ENCODE data around the gene DMPK.
"Not testable (repeated sequence)": the region's sequence is repeated elsewhere in the genome, so short reads cannot be mapped to it uniquely, and the experiment has no call there.

Gene DMPK

GRCh38 chr19:45815481-45816216 lies 33.4 kb upstream of the DMPK start:
- no peak for DNase-seq (ENCODE audit: low read depth in 3 of 3)

- no peak for DNase-seq (ENCODE audit: low read depth in 3 of 3)
Observed at GRCh38 chr19:45814851-45815480, 32.7 kb upstream of the DMPK start, which contains the start of gene RSPH6A. RSPH6A (minus strand) TSS chr19:45815308; CDS start chr19:45815176, 132 bp downstream.

GRCh38 chr19:45814166-45814780 lies 32.0 kb upstream of the DMPK start:
- DNase-seq (ENCODE audit: low read depth in 3 of 3) = no peak

- DNase-seq (ENCODE audit: low read depth in 3 of 3) = no peak
Observed at GRCh38 chr19:45812297-45812696, 30.0 kb upstream of the DMPK start.

GRCh38 chr19:45809643-45810159 lies 27.4 kb upstream of the DMPK start:
- DNase-seq (ENCODE audit: low read depth in 3 of 3) = no peak

- DNase-seq (ENCODE audit: low read depth in 3 of 3) = no peak
Observed at GRCh38 chr19:45805719-45806118, 23.4 kb upstream of the DMPK start.

- no peak for DNase-seq (ENCODE audit: low read depth in 3 of 3)
Observed at GRCh38 chr19:45804959-45805230, 22.6 kb upstream of the DMPK start.

GRCh38 chr19:45804140-45804958 lies 22.1 kb upstream of the DMPK start:
- DNase-seq (ENCODE audit: low read depth in 3 of 3) = no peak

- DNase-seq (ENCODE audit: low read depth in 3 of 3) = no peak
Observed at GRCh38 chr19:45801603-45802175, 19.4 kb upstream of the DMPK start.

- DNase-seq (ENCODE audit: low read depth in 3 of 3) = no peak
Observed at GRCh38 chr19:45800070-45800553, 17.8 kb upstream of the DMPK start.

GRCh38 chr19:45799541-45799940 lies 17.3 kb upstream of the DMPK start:
- DNase-seq (ENCODE audit: low read depth in 3 of 3) = not testable (repeated sequence)

- peak in 2 of 3 experiments; percentile 34 to 55 for DNase-seq (ENCODE audit: low read depth in 3 of 3)
Observed at GRCh38 chr19:45798995-45799517, 16.8 kb upstream of the DMPK start.

- no peak for DNase-seq (ENCODE audit: low read depth in 3 of 3)
Observed at GRCh38 chr19:45794627-45795026, 12.3 kb upstream of the DMPK start.

GRCh38 chr19:45793876-45794275 lies 11.6 kb upstream of the DMPK start:
- DNase-seq (ENCODE audit: low read depth in 3 of 3) = no peak

- no peak for DNase-seq (ENCODE audit: low read depth in 3 of 3)
Observed at GRCh38 chr19:45793178-45793564, 10.9 kb upstream of the DMPK start.

GRCh38 chr19:45792470-45793177 lies 10.3 kb upstream of the DMPK start, which contains the start of gene DMWD:
DMWD (minus strand) TSS chr19:45792845; CDS start chr19:45792756, 89 bp downstream.
- DNase-seq (ENCODE audit: low read depth in 3 of 3) = peak; percentile 99 to 100 (median 99)

- no peak for DNase-seq (ENCODE audit: low read depth in 3 of 3)
Observed at GRCh38 chr19:45791744-45792469, 9.6 kb upstream of the DMPK start.

GRCh38 chr19:45790942-45791341 lies 8.7 kb upstream of the DMPK start:
- DNase-seq (ENCODE audit: low read depth in 3 of 3) = no peak

- DNase-seq (ENCODE audit: low read depth in 3 of 3) = no peak
Observed at GRCh38 chr19:45789035-45789786, 6.9 kb upstream of the DMPK start.

Data from stimulated activated CD4-positive, alpha-beta T cell treated with anti-CD3 and anti-CD28 coated beads, TNF-alpha, amount 100 ng/mL, for 24 hours (primary cell).